ENCODE measurements around the gene SEC14L3.

The SEC14L3 gene

GRCh38 chr22:30502153-30502552 is 30.3 kb upstream of the SEC14L3 start:
- no peak for DNase-seq (ENCODE audit: low spot score)
- in situ Hi-C loops (cut with MboI; ENCODE audit: low sequenced_read_pairs, unreplicated experiment) = no loop called here
- no peak for TF ChIP-seq CTCF (IDR thresholded peaks at IDR 0.05; ENCODE audit: borderline replicate concordance, control extremely low read depth, extremely low read depth, insufficient read depth, missing control alignments)

- no peak for DNase-seq (ENCODE audit: low spot score)
- in situ Hi-C loops (cut with MboI; ENCODE audit: low sequenced_read_pairs, unreplicated experiment) = no loop called here
- TF ChIP-seq CTCF (IDR thresholded peaks at IDR 0.05; ENCODE audit: borderline replicate concordance, control extremely low read depth, extremely low read depth, insufficient read depth, missing control alignments) = no peak
These were observed 28.8 kb upstream of the SEC14L3 start for GRCh38 chr22:30500628-30501027.

- DNase-seq (ENCODE audit: low spot score) = no peak
- in situ Hi-C loops (cut with MboI; ENCODE audit: low sequenced_read_pairs, unreplicated experiment) = no loop called here
- TF ChIP-seq CTCF (IDR thresholded peaks at IDR 0.05; ENCODE audit: borderline replicate concordance, control extremely low read depth, extremely low read depth, insufficient read depth, missing control alignments) = no peak
These were observed 25.8 kb upstream of the SEC14L3 start for GRCh38 chr22:30497466-30498150.

GRCh38 chr22:30495041-30495784 is 23.4 kb upstream of the SEC14L3 start:
- TF ChIP-seq CTCF (IDR thresholded peaks at IDR 0.05; ENCODE audit: borderline replicate concordance, control extremely low read depth, extremely low read depth, insufficient read depth, missing control alignments) = no peak
- DNase-seq (ENCODE audit: low spot score) = no peak
- in situ Hi-C loops (cut with MboI; ENCODE audit: low sequenced_read_pairs, unreplicated experiment) = no loop called here

GRCh38 chr22:30492144-30492543 is 20.3 kb upstream of the SEC14L3 start:
- in situ Hi-C loops (cut with MboI; ENCODE audit: low sequenced_read_pairs, unreplicated experiment) = no loop called here
- TF ChIP-seq CTCF (IDR thresholded peaks at IDR 0.05; ENCODE audit: borderline replicate concordance, control extremely low read depth, extremely low read depth, insufficient read depth, missing control alignments) = no peak
- DNase-seq (ENCODE audit: low spot score) = no peak

- TF ChIP-seq CTCF (IDR thresholded peaks at IDR 0.05; ENCODE audit: borderline replicate concordance, control extremely low read depth, extremely low read depth, insufficient read depth, missing control alignments) = no peak
- in situ Hi-C loops (cut with MboI; ENCODE audit: low sequenced_read_pairs, unreplicated experiment) = no loop called here
- no peak for DNase-seq (ENCODE audit: low spot score)
These were observed 19.6 kb upstream of the SEC14L3 start for GRCh38 chr22:30491381-30491780.
